Progenitor cell of endocrine pancreas (in vitro differentiated cells): ENCODE results near the gene ZNF76. TPM values are rescaled to one million over a fixed set of nuclear protein-coding genes. Genes with fewer than 3 reads are reported as not detected.

Source experiments
- DNase-seq: peaks from one replicate; pipeline ENCODE4 v3.0.0; 2021; ENCODE audit warnings: low spot score; ENCODE audit not compliant: unreplicated experiment
- H3K27ac Mint-ChIP-seq: 2 replicates; pipeline ENCODE4 v1.8.0; 2021; ENCODE audit warnings: mild to moderate bottlenecking, moderate library complexity, mixed read lengths
- H3K27me3 Mint-ChIP-seq: 2 replicates; pipeline ENCODE4 v1.8.0; 2021; ENCODE audit warnings: mixed read lengths
- H3K36me3 Mint-ChIP-seq: 2 replicates; pipeline ENCODE4 v1.8.0; 2022; ENCODE audit warnings: mixed read lengths; ENCODE audit not compliant: insufficient read depth
- H3K4me1 Mint-ChIP-seq: 2 replicates; pipeline ENCODE4 v1.8.0; 2021; ENCODE audit warnings: low read depth, mixed read lengths
- H3K4me3 Mint-ChIP-seq: 2 replicates; pipeline ENCODE4 v1.8.0; 2021; ENCODE audit warnings: low read depth, mild to moderate bottlenecking, moderate library complexity, mixed read lengths
- H3K9me3 Mint-ChIP-seq: 2 replicates; pipeline ENCODE4 v1.8.0; 2021; ENCODE audit warnings: low read depth, mixed read lengths
- CTCF ChIP-seq: fragments of 200-600 bp; sonication (generic); IDR thresholded peaks from one replicate; pipeline ENCODE4 v1.5.0; 2021; ENCODE audit warnings: antibody characterized with exemption, mild to moderate bottlenecking; ENCODE audit not compliant: unreplicated experiment
- total RNA-seq: library from RNA; stranded (reverse); gene quantifications from 2 replicates; pipeline ENCODE4 v1.2.1, GENCODE V29; 2021

The ZNF76 gene
- total RNA-seq, 1 donor from 2014 or later = 61.2 TPM

- H3K27me3 Mint-ChIP-seq = peaks cover under 1% of the 10 kb centered on the region
- no peak overlapping the region for H3K27ac Mint-ChIP-seq
- peak; percentile 82 for TF ChIP-seq CTCF
- peaks cover 2% of the 10 kb centered on the region for H3K4me1 Mint-ChIP-seq
- H3K36me3 Mint-ChIP-seq = peaks cover 11% of the 10 kb centered on the region
- no peak overlapping the region for H3K4me3 Mint-ChIP-seq
- DNase-seq = peak; percentile 25
- H3K9me3 Mint-ChIP-seq = no peaks in the 10 kb centered on the region
Measured at GRCh38 chr6:35294308-35294945, 34.9 kb downstream of the ZNF76 start.

- H3K4me1 Mint-ChIP-seq = peaks cover 2% of the 10 kb centered on the region
- no peaks in the 10 kb centered on the region for H3K9me3 Mint-ChIP-seq
- TF ChIP-seq CTCF = no peak
- H3K4me3 Mint-ChIP-seq = no peak overlapping the region
- H3K27ac Mint-ChIP-seq = no peak overlapping the region
- peaks cover 11% of the 10 kb centered on the region for H3K36me3 Mint-ChIP-seq
- H3K27me3 Mint-ChIP-seq = peaks cover 4% of the 10 kb centered on the region
- no peak for DNase-seq
Measured at GRCh38 chr6:35295036-35295435, 35.5 kb downstream of the ZNF76 start.

GRCh38 chr6:35295521-35296315 lies 36.2 kb downstream of the ZNF76 start:
- peaks cover 11% of the 10 kb centered on the region for H3K36me3 Mint-ChIP-seq
- DNase-seq = no peak
- no peaks in the 10 kb centered on the region for H3K9me3 Mint-ChIP-seq
- no peak for TF ChIP-seq CTCF
- no peak overlapping the region for H3K27ac Mint-ChIP-seq
- peaks cover 2% of the 10 kb centered on the region for H3K4me1 Mint-ChIP-seq
- peaks cover 4% of the 10 kb centered on the region for H3K27me3 Mint-ChIP-seq
- no peak overlapping the region for H3K4me3 Mint-ChIP-seq

- TF ChIP-seq CTCF = no peak
- peaks cover 4% of the 10 kb centered on the region for H3K27me3 Mint-ChIP-seq
- H3K27ac Mint-ChIP-seq = no peak overlapping the region
- H3K36me3 Mint-ChIP-seq = peaks cover 9% of the 10 kb centered on the region
- no peak overlapping the region for H3K4me3 Mint-ChIP-seq
- H3K9me3 Mint-ChIP-seq = no peaks in the 10 kb centered on the region
- H3K4me1 Mint-ChIP-seq = peaks cover 2% of the 10 kb centered on the region
- no peak for DNase-seq
Measured at GRCh38 chr6:35296931-35297600, 37.5 kb downstream of the ZNF76 start.

GRCh38 chr6:35297601-35298481 lies 38.3 kb downstream of the ZNF76 start, which contains the start of gene DEF6:
Gene DEF6, plus strand, starts transcription at chr6:35297818. Its CDS starts 39 bp downstream, at chr6:35297857.
- Mint-ChIP-seq H3K4me3 (no peak within 1 kb of the TSS), H3K9me3 (no peaks in the 10 kb centered on the region), H3K27ac (no peak within 1 kb of the TSS), H3K27me3 (peaks cover 4% of the 10 kb centered on the region), H3K36me3 (peaks cover 9% of the 10 kb centered on the region), H3K4me1 (peaks cover 4% of the 10 kb centered on the region)
- TF ChIP-seq CTCF = peak; percentile 74
- peak; percentile 64 for DNase-seq
